Trophoblast cell (in vitro differentiated cells and primary cell): Measurements from ENCODE around the gene HOGA1.

ENCODE experiments used
- DNase-seq, 2 donors: peaks; one replicate each; pipeline ENCODE4 v3.0.0-alpha.2; 2016
- H2AFZ ChIP-seq: 2 replicates; pipeline ENCODE4 v1.6.1; 2013; ENCODE audit warnings: low read length, moderate library complexity, mild to moderate bottlenecking; ENCODE audit not compliant: insufficient read depth, poor library complexity
- H2AK5ac ChIP-seq: 2 replicates; pipeline ENCODE4 v1.6.1; 2013; ENCODE audit warnings: mild to moderate bottlenecking, low read length
- H2BK120ac ChIP-seq: 2 replicates; pipeline ENCODE4 v1.6.1; 2013; ENCODE audit warnings: low read length, mild to moderate bottlenecking, moderate library complexity; ENCODE audit not compliant: insufficient read depth, poor library complexity
- H2BK12ac ChIP-seq: 2 replicates; pipeline ENCODE4 v1.6.1; 2013; ENCODE audit warnings: mild to moderate bottlenecking, low read length, moderate library complexity
- H2BK5ac ChIP-seq: 2 replicates; pipeline ENCODE4 v1.6.1; 2013; ENCODE audit warnings: low read length, low read depth, moderate library complexity, mild to moderate bottlenecking; ENCODE audit not compliant: poor library complexity
- H3K14ac ChIP-seq: 2 replicates; pipeline ENCODE4 v1.6.1; 2013; ENCODE audit warnings: mild to moderate bottlenecking, low read length
- H3K18ac ChIP-seq: 2 replicates; pipeline ENCODE4 v1.6.1; 2013; ENCODE audit warnings: mild to moderate bottlenecking, low read length
- H3K23ac ChIP-seq: 2 replicates; pipeline ENCODE4 v1.6.1; 2013; ENCODE audit warnings: low read length
- H3K27ac ChIP-seq: 2 replicates; pipeline ENCODE4 v1.5.1; 2013; ENCODE audit warnings: low read depth, mild to moderate bottlenecking, inconsistent platforms, low read length, moderate library complexity
- H3K27me3 ChIP-seq: 2 replicates; pipeline ENCODE4 v1.6.1; 2013; ENCODE audit warnings: inconsistent platforms, mild to moderate bottlenecking, low read length, moderate library complexity; ENCODE audit not compliant: insufficient read depth
- H3K36me3 ChIP-seq, 2 experiments: 1 replicate in 1 of 2; 2 replicates in 1 of 2; pipeline ENCODE4 v1.6.1; 2013; ENCODE audit warnings: low read length in 2 of 2, mild to moderate bottlenecking in 2 of 2, moderate library complexity in 1 of 2; ENCODE audit not compliant: insufficient read depth in 2 of 2, control insufficient read depth in 1 of 2
- H3K4ac ChIP-seq: 2 replicates; pipeline ENCODE4 v1.6.1; 2013; ENCODE audit warnings: low read depth, mild to moderate bottlenecking, low read length, moderate library complexity
- H3K4me1 ChIP-seq, 2 experiments: 1 replicate in 1 of 2; 2 replicates in 1 of 2; pipeline ENCODE4 v1.6.1; 2013; ENCODE audit warnings: low read length in 2 of 2, mild to moderate bottlenecking in 2 of 2, moderate library complexity in 1 of 2; ENCODE audit not compliant: insufficient read depth in 2 of 2, control insufficient read depth in 1 of 2
- H3K4me2 ChIP-seq: 2 replicates; pipeline ENCODE4 v1.6.1; 2013; ENCODE audit warnings: inconsistent platforms, mild to moderate bottlenecking, low read length, moderate library complexity
- H3K4me3 ChIP-seq: 2 replicates; pipeline ENCODE4 v1.5.1; 2013; ENCODE audit warnings: mild to moderate bottlenecking, low read depth, low read length, inconsistent platforms
- H3K79me1 ChIP-seq: one replicate; pipeline ENCODE4 v1.6.1; 2013; ENCODE audit warnings: low read length
- H3K79me2 ChIP-seq: 2 replicates; pipeline ENCODE4 v1.6.1; 2013; ENCODE audit warnings: low read length, mild to moderate bottlenecking; ENCODE audit not compliant: control insufficient read depth, insufficient read depth, poor library complexity
- H3K9ac ChIP-seq: 2 replicates; pipeline ENCODE4 v1.6.1; 2013; ENCODE audit warnings: mild to moderate bottlenecking, low read length
- H3K9me3 ChIP-seq: 2 replicates; pipeline ENCODE4 v1.6.1; 2013; ENCODE audit warnings: low read depth, mild to moderate bottlenecking, control low read depth, inconsistent platforms, low read length; ENCODE audit not compliant: insufficient read depth
- H4K12ac ChIP-seq: 2 replicates; pipeline ENCODE4 v1.6.1; 2013; ENCODE audit warnings: low read depth, mild to moderate bottlenecking, low read length, moderate library complexity
- H4K8ac ChIP-seq: 2 replicates; pipeline ENCODE4 v1.6.1; 2013; ENCODE audit warnings: low read depth, mild to moderate bottlenecking, low read length, moderate library complexity
- H4K91ac ChIP-seq: one replicate; pipeline ENCODE4 v1.6.1; 2013; ENCODE audit warnings: low read depth, mild to moderate bottlenecking, low read length, moderate library complexity
- WGBS: extraction: QIAGEN DNeasy Blood & Tissue Kit; methylation state at CpG from one replicate; pipeline ENCODE4 v1.1.7; 2013; ENCODE audit warnings: missing lambda C conversion rate; ENCODE audit not compliant: insufficient read length, insufficient coverage; ENCODE audit errors: extremely low coverage; 5-methylcytosine and 5-hydroxymethylcytosine counted together

HOGA1 gene

DNA sequence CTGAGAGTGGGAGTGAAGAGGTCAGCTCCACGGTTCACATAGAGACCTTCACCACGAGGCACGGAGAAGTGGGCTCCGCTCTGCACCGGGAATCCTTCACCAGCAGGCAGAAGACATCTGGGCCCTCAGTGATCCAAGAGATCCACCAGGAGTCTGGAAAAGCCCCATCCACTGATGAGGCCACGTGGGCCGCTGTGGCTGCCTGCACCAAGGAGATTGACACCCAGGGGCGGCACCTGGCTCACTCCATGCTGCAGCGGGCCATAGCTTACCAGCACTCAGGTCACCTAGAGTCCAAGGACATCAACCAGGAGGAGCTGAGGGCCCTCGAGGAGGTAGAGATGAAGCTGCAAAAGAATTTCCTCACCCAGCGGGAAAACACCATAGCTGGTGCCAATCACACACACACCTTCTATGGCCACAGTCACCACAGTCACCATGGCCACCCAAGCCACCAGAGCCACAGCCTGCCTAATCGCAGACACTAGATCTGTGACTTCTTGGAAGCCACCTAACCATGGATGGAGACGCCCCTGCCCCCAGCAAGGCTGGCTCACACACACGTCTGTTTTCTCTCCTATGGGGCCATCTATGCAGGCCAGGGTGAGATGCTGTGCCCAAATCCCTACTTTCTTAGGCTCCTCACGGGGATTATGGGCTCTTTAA lies 6.0 kb downstream of the HOGA1 start:
- no CpG with 5 or more reads among the region's 15 CpGs for WGBS
- no peak overlapping the region for H3K4me3 ChIP-seq
- H3K4ac ChIP-seq, result no peak overlapping the region
- no peak overlapping the region for H2AFZ ChIP-seq
- no peak overlapping the region for H4K12ac ChIP-seq
- H3K14ac ChIP-seq, result no peak overlapping the region
- H3K79me2 ChIP-seq, result no peaks in the 10 kb centered on the region
- no peak overlapping the region for H2BK120ac ChIP-seq
- H3K36me3 ChIP-seq, result no peaks in the 10 kb centered on the region
- no peak overlapping the region for H3K9ac ChIP-seq
- H3K9me3 ChIP-seq, result peaks cover 3% of the 10 kb centered on the region
- H3K27ac ChIP-seq, result no peak overlapping the region
- no peak overlapping the region for H3K4me2 ChIP-seq
- no peak overlapping the region for H3K18ac ChIP-seq
- H3K4me1 ChIP-seq, result peaks cover 3 to 4% of the 10 kb centered on the region in 2 experiments
- H2BK5ac ChIP-seq, result no peak overlapping the region
- no peak overlapping the region for H4K91ac ChIP-seq
- no peaks in the 10 kb centered on the region for H3K27me3 ChIP-seq
- H3K79me1 ChIP-seq, result no peaks in the 10 kb centered on the region
- no peak overlapping the region for H4K8ac ChIP-seq
- no peak overlapping the region for H2AK5ac ChIP-seq
- DNase-seq, result no peak
- H3K23ac ChIP-seq, result no peak overlapping the region
- H2BK12ac ChIP-seq, result no peak overlapping the region

DNA sequence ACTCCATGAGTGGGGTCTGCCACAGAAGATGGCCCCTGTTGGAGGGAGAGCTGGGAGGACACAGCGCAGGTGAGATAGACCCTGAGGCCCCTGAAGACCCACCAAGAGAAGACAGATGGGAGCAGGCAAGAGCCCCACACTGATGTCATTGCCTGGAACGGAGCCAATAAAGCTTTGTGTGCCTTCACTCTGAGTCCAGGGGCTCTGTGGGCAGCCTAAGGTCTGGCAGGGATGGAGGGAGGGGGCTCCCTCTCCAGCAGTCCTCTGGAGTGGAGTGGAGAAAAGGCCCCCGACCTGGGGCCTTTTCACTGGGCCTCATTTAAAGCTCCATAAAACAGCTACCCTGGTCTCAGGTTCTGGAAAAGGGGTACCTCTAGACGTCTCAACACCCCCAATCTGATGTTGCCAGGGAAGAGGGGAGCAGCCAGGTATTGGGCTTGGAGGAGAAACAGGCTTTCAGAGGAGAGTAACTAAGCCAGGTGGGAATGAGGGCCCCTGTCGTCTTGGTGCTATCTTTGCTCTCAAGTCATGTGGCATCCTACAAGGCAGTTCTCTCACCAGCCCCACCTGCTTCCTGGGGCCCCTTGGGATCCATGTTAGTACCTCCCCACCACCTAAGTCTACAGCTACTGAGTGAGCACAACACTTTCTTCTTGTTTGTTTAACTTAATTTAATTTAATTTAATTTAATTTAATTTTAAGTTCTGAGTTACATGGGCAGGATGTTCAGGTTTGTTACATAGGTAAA lies 6.7 kb downstream of the HOGA1 start:
- Histone ChIP-seq H2BK12ac (no peak overlapping the region), H3K27ac (no peak overlapping the region), H3K4me2 (no peak overlapping the region), H3K9ac (no peak overlapping the region), H3K23ac (no peak overlapping the region), H3K4me1 (peaks cover 0 to under 1% of the 10 kb centered on the region in 2 experiments), H2BK5ac (no peak overlapping the region), H3K36me3 (no peaks in the 10 kb centered on the region), H3K79me2 (no peaks in the 10 kb centered on the region), H2AK5ac (no peak overlapping the region), H4K12ac (no peak overlapping the region), H2AFZ (no peak overlapping the region), H3K4ac (no peak overlapping the region), H3K27me3 (no peaks in the 10 kb centered on the region), H3K18ac (no peak overlapping the region), H3K9me3 (peaks cover 3% of the 10 kb centered on the region), H4K91ac (no peak overlapping the region), H2BK120ac (no peak overlapping the region), H3K14ac (no peak overlapping the region), H4K8ac (no peak overlapping the region), H3K4me3 (no peak overlapping the region), H3K79me1 (no peaks in the 10 kb centered on the region)
- no CpG with 5 or more reads among the region's 5 CpGs for WGBS
- DNase-seq, result no peak

DNA sequence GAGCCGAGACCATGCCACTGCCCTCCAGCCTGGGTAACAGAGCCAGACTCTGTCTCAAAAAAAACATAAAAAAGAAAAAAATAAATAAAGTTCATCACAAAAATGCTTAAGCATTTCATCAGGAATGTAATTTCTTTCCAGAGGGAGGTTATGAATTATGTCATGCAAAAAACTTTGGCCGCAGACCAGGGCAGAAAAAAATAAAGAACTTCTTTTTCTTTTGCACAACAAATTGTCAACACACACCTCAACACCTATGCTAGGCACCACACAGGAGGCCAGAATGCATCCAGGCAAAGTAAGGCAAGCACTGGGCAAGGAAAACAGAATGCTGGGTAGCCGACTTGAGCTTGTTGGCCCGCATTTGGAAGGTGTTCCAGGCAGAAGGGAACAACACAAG lies 9.2 kb downstream of the HOGA1 start:
- H4K91ac ChIP-seq, result no peak overlapping the region
- no CpG with 5 or more reads among the region's 4 CpGs for WGBS
- H3K4me1 ChIP-seq, result peaks cover 4 to 6% of the 10 kb centered on the region in 2 experiments
- no peak overlapping the region for H3K23ac ChIP-seq
- no peak overlapping the region for H3K27ac ChIP-seq
- H3K9me3 ChIP-seq, result peaks cover 3% of the 10 kb centered on the region
- H3K79me1 ChIP-seq, result no peaks in the 10 kb centered on the region
- H3K4ac ChIP-seq, result no peak overlapping the region
- H3K14ac ChIP-seq, result no peak overlapping the region
- no peaks in the 10 kb centered on the region for H3K36me3 ChIP-seq
- H3K4me2 ChIP-seq, result no peak overlapping the region
- H2BK5ac ChIP-seq, result no peak overlapping the region
- peak overlapping the region; percentile 14 for H3K4me3 ChIP-seq
- no peak overlapping the region for H2BK12ac ChIP-seq
- no peak overlapping the region for H2AFZ ChIP-seq
- no peaks in the 10 kb centered on the region for H3K79me2 ChIP-seq
- no peak overlapping the region for H4K12ac ChIP-seq
- no peaks in the 10 kb centered on the region for H3K27me3 ChIP-seq
- H4K8ac ChIP-seq, result no peak overlapping the region
- DNase-seq, result no peak
- H2BK120ac ChIP-seq, result no peak overlapping the region
- no peak overlapping the region for H2AK5ac ChIP-seq
- no peak overlapping the region for H3K18ac ChIP-seq
- no peak overlapping the region for H3K9ac ChIP-seq

DNA sequence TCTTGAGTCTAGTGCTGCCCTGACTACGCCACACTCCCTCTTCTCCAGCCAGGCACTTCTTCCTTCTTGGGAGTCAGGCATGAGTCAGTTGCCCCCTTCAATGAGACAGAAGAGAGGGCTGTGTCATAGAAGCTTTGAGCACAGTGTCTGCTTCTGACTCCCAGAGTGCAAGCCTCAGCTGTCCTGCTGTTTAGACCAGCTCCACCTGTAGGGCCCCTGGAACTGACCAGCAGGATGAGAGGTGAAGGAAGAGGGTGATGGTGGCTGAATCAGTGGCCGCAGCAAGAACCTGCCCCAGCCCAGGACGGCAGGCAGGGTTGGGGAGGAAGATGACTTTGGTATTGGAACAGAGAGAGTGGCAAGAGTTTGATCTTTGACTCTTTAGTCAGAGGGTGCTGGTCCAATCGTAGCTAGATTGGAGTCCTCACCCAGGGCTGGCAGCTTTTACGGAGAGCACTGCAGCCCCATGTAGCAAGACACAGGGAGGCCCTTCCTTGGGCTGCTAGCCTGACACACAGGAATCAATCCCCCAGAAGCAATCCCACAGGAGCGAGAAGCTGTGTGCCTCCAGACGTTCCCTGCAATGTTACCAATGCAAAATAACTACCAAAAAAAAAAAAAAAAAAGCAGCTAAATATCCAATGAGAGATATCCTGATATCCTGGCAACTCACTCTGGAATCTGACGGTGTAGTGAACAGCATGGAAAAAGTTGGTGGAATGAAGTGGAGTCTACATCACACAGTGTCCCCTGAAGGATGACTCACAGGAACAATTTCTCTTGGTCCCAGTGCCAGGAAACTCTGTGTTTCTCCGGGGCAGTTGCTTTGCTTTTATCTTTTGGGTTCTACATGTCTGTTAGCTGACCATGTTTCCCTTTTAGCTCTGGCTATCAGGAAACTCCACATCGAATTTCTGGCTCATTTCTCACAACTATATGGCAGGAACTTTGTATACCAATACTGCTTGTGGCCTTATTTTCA lies 12.2 kb downstream of the HOGA1 start:
- Histone ChIP-seq H4K12ac (no peak overlapping the region), H3K27me3 (no peaks in the 10 kb centered on the region), H3K4me1 (peaks cover 4 to 6% of the 10 kb centered on the region in 2 experiments), H3K79me1 (no peaks in the 10 kb centered on the region), H2BK5ac (no peak overlapping the region), H2BK120ac (no peak overlapping the region), H3K27ac (no peak overlapping the region), H3K9ac (no peak overlapping the region), H3K36me3 (no peaks in the 10 kb centered on the region), H4K8ac (no peak overlapping the region), H3K23ac (no peak overlapping the region), H3K18ac (no peak overlapping the region), H4K91ac (no peak overlapping the region), H3K14ac (no peak overlapping the region), H3K4ac (no peak overlapping the region), H2AK5ac (no peak overlapping the region), H3K4me2 (no peak overlapping the region), H3K9me3 (no peaks in the 10 kb centered on the region), H2AFZ (no peak overlapping the region), H3K4me3 (no peak overlapping the region), H3K79me2 (no peaks in the 10 kb centered on the region), H2BK12ac (no peak overlapping the region)
- DNase-seq, result peak in 1 of 2 donors; percentile 34
- no CpG with 5 or more reads among the region's 10 CpGs for WGBS
